Limb (tissue), 2 donors: ENCODE measurements around the gene IGF2BP2.
"Not testable (repeated sequence)": the region's sequence is repeated elsewhere in the genome, so short reads cannot be mapped to it uniquely, and the experiment has no call there.

Experiments used
- DNase-seq, 2 donors: peaks; one replicate each; pipeline ENCODE4 v3.0.0-alpha.2; 2016; ENCODE audit errors: extremely low spot score in 2 of 2

Gene IGF2BP2

DNA sequence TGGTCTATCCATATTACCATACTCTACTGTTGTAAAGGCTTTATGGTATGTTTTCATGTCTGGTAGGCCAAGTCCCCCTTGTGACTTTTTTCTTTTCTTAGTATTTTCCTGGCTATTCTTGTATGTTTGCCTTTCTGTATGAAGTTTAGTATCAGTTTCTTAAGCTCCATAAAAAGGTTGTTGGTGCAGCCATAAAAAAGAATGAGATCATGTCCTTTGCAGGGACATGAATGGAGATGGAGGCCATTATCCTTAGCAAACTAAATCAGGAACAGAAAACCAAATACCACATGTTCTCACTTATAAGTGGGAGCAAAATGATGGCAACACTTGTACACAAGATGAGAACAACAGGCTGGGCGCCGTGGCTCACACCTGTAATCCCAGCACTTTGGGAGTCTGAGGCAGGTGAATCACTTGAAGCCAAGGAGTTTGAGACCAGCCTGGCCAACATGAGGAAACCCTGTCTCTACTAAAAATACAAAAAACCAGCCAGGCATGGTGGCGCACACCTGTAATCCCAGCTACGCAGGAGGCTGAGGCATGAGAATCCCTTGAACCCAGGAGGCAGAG is 13.7 kb upstream of the IGF2BP2 start:
- not testable (repeated sequence) for DNase-seq

DNA sequence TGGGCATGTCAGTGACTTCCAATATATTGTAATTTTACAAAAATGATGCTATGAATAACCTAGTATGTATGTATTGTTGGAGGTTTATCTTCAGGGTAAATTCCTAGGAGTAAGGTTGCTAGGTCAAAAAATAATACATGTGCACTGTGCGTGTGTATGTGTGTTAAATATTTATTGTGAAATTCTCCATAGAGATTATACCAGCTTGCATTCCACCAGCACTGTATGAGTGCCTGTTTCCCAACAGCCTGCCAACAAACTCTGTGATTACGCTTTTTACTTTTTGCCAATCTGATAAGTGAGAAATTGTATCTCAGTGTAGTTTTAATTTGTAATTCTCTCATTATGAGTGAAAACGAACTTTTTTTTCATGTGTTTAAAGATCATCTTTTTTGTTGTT is 12.6 kb upstream of the IGF2BP2 start:
- no peak for DNase-seq

DNA sequence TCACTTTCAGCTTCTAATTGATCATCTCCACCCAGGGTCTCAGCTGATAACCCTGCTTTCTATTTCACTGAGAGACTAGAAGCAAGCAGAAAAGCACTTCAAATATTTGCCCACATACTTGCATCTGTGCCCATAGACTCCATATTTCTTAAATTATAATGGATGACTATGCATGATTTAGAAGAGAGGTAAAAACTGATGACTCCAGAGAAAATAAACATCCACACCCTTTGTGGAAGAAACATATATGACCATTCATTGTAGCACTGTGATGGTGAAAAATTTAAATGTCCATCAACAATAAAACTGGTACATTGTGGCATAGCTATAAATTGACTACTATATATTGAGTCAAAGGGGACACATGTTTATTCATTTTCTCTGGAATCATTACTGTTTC is 7.1 kb upstream of the IGF2BP2 start:
- DNase-seq = no peak

DNA sequence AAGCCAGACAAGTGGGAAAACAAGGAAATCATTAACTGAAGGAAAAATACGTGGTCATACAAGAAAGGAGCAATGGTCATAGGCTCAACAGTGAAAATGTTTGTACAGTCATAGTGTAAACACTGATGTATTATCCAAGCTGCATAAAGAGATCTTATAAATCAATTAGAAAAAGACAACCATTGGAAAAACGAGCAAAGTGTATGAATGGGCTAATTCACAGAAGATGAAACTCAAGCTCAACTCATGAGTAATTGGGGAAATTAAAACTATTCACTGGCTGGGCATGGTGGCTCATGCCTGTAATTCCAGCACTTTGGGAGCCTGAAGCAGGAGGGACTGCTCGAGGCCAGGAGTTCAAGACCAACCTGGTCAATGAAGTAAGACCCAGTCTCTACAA is 6.4 kb upstream of the IGF2BP2 start:
- no peak for DNase-seq

DNA sequence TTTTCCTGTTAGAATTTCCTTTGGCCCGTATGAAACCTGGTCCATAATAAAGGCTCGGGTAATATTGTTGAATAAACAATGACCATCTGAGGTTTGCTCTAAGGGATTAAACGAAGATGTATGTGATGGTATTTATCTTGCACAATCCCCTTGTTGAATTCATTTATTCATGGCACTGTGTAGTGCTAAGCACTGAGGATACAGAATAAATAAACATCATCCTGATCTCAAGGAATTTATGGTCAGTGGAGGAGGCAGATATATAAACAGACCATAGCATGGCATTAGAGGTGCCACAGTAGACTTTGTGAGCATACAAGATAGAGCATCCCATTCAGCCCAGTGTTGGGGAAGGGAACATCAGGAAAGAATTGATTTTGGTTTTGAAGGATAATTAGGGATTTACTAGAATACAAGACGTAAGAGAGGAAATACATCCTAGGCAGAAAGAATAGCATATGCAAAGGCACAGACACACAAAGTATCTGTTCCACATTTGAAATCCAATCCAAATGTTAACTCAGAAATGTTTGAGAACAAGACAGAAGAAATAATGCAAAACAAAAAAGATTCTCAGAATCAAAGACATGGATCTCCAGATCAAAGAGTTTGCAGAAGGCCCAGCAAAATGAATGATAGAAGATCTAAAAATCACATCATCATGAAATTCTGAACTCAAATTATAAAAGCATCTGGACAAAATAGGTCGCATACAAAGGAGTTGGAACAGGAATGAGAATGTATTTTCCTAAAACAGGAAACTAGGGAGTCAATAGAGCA is 5.4 kb upstream of the IGF2BP2 start:
- no peak for DNase-seq

DNA sequence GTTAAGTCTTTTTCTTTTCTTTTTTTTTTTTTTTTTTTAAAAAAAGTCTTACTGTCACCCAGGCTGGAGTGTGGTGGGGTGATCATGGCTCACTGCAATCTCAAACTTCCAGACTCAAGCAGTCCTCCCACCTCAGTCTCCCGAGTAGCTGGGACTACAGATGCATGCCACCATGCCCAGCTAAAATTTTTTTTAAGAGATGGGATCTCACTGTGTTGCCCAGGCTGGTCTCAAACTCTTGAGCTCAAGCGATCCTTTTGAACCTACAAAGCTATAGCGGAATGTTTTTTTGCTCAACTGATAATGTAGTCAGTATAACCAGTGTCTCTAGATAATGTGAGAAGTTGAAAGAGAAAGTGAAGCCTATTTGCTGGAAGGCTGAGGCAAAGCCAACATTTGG is 3.9 kb upstream of the IGF2BP2 start:
- no peak for DNase-seq

DNA sequence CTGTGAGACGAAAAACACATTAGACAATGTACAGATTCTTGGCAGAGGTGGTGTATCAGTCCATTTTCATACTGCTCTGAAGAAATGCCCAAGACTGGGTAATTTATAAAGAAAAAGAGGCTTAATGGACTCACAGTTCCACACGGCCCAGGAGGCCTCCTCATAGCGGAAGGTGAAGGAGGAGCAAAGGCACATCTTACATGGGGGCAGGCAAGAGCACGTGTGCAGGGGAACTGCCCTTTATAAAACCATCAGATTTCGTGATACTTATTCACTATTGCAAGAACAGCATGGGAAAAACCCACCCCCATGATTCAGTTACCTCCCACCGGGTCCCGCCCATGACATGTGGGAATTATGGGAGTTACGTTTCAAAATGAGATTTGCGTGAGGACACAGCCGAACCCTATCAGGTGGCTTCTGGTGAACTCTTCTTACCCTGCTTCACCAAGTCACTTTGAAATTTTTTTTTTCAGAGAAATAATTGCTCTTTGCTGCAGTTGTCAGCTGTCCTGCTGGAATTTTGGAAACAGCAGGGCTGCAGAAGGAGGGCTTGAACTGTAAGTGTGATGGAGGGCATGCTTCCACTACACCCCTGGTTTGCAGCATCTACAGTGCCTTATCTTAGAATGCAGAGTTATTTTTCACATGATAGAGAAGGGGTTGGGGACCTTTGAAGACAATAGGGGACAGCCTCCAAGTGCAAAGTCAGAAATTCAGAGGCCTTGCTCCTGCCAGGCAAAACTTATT is 2.9 kb upstream of the IGF2BP2 start:
- no peak for DNase-seq

DNA sequence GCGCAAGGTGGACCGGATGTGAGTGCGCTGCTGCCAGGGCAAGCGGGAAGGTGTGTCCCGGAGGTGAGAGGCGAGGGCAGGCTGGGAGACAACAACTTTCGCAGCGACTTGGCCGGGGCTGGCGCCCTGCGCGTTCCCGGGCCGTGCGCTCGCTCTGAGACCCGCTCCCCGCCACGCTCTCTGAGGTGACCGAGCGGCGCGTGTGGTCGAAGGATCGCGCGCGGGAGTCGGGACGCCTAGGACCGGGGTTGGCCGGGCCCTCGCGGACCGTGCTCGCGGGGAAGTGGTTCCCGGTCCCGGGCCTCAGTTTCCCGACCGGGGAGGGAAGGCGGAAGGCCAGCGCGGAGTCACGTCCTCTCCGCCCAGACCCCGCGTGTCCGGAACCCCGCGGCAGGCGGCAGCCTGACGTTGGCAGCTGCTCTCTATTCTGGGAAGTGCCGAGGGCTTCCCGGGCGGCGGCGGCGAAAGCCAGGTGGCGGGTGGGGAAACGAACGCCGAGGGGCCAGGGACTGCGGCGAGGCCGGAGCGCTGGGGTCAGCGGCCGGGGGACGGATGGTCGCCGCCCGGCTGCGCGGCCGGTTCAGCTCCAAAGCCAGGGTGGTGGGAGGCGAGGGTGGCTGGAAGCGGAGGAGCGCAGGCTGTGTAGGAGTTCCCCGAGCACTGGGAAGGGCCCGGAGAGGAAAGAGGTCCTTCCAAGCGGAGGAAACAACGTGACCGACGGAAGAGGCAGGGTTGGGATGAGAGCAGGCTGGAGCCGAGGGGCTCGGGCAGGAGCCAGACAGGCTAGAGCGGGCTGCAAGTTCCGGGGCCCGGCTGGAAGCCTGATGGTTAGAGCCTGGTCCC is 1.0 kb upstream of the IGF2BP2 start:
- peak; percentile 48 to 77 for DNase-seq

DNA sequence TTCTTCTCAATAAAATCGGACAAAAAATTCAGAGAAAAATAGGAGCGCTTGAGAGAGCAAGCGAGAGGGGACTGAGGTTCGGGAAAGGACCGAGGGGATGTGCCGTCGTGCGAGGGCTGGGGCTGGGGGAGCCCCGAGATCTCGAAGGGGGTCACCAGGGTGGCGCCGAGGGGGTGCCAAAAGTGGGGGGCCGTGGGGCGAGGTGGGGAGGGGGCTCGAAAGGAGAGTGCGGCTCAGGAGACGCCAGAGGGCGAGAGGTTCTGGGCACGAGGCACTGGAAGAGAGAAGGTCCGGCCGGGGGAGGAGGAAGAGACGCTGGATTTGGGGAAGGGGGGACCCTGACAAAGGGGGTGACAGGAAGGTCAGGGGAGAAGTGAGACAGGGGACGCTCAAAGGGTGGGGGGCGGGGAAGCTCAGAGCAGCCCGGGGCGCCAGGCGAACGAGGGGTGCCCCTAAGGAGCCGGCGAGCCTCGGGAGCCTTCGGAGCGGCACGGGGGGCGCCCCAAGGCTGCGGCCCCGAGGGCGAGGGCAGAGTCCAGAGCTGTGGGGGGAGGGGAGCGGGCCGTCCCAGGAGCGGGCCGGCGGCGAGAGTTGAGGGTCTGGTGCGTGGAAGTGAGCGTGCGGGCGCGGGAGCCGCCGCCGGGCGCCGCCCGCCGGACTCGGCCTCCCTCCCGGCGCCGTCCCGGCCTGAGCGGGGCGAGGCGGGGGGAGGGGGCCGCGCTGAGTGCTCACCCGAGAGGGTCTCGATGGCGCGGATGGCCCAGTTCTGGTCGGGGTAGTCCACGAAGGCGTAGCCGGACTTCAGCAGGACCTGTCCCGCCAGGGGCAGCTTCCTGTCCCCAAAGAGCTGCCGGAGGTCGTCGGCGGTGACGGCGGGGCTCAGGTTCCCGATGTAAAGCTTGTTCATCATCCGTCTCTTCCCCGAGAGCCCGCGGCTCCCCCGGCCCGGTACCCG is 514 bp downstream of the IGF2BP2 start:
- peak; percentile 35 to 77 for DNase-seq

DNA sequence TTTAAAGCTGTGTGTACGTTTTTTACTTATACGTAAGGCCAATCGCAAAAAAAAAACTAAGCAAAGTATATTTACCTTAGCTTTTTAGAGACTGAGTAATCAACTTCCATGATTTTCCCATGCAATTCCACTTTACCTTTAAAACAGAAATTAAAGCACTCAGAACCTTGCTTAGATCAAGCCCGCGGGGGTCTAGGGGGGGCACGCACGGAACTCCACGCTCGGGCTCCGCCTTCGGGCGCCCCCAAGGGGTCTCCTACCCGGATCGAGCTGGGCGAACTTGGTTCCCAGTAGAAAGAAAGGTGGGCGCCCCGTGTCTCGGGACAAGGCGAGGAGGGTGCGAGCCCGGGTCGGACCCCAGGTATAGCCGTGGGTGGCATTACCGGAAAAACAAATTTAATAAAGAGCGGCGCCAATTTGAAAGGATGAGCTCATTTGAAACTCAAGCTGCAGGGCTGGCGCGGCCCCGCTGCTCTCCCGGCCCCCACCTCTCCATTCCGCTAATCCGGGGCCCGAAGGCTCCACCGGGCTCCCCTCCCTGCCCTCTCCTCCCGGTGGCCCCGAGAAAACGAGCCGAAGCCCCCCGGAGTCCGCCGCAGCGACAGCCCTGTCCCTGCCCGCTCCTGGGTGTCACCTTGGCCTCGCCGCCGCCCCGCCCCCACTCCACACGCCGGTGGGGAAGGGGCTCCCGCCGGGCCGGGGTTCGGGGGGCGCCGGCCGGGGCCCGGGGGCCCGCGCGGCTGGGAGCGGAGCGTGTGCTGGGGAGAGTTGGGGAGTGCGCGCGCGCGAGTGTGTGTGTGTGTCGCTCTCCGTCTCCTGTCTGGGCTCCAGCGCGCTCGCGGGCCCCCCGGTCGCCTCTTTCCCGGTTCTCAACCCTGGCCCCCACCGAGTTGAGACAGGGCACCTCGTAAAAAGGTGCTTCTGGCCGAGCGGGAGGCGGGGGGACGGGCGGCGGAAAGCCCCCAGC is 1.5 kb downstream of the IGF2BP2 start:
- DNase-seq = peak in 1 of 2 donors; percentile 83

DNA sequence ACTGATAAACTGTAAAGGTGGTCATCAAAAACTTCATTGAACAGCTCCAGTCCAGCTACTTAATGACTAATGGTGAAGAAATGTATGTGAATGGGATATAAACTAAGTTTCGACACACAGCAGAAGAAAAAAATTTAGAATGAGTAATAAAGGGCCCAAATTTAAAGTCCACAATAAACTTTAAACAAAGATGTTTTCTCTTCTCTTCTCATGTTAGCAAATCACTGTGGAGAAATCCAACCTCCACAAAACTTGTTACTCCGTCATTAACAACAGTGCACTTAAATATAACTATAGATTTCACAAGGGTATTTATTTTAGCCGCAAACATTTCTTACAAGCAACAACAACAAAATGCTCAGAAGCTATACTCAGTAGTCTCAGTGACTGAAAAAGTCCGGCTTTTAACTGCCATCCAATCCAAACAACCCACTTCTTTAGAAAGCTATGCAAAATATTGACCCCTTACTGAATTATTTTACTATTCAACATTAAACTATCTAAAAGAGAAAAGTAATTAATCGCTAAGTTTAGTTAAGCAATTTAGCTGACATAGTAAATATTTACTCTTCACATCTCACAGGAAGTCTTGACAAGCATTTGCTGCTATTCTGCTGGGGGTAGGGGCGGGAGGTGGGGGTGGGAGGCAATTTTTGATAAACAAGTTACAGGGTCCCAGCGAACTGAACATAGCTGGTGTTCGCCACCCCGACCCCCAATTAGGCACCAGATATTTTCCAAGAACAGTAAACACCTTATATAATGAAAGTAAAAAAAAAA is 2.4 kb downstream of the IGF2BP2 start:
- no peak for DNase-seq

DNA sequence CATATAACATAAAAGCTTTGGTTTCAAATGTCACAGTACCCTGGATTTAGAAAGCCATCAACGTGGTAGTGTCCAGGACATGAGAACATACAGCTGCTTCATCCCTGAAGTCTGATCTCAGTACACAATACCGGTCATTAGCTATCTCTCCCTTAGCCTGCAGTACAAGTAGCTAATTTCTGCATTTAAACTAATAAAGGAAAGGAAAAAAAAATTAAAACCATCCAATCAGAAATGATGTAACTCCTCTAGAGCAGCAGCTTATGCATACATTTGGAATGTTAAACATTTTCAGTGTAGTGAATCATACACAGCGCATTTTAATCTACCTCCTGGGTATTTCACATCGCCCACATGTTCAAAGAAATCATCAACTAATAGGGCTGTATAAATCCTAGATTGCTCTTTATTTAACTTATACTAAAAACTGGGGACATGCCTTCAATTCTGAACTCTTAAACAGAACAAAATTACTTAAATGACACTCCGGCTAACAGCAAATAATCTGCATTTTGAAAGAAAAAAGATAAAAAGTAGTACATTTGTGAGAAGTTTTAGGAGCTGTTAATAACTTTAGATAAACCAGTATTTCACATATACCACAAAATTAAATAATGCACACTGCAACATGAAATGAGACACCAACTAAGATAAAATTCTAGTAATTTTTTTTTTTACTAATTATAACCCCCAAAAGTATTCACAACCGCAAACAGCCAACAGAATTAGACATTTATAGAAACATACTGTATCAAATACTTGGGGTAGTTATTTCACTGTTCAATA is 3.7 kb downstream of the IGF2BP2 start:
- DNase-seq = no peak

DNA sequence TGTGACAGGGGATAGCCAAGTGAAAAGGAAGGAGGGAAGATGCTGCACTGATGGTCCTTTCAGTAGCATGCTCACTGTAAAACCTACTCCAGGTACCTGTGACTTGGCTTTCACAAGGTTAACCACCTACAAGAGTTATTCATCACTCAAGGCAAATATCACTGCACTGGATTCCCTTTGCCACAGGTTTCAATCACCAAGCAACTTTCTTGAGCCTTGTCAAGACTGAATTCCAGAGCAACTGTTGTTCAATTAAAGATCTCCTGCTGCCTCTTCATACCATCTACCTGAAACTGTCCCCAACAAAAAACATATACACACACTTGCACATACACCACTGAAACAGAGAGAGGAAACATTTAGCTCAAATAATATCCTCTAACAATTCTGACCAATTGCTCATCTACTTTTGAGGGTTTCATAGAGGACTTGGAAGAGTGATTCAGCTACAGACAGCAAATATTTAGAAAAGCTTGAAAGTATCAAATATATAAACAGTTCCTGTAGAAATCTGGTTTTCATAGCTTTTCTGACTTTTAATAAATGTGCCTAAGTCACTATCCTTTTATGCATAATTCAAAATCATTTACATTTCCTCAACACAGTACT is 6.5 kb downstream of the IGF2BP2 start:
- no peak for DNase-seq

DNA sequence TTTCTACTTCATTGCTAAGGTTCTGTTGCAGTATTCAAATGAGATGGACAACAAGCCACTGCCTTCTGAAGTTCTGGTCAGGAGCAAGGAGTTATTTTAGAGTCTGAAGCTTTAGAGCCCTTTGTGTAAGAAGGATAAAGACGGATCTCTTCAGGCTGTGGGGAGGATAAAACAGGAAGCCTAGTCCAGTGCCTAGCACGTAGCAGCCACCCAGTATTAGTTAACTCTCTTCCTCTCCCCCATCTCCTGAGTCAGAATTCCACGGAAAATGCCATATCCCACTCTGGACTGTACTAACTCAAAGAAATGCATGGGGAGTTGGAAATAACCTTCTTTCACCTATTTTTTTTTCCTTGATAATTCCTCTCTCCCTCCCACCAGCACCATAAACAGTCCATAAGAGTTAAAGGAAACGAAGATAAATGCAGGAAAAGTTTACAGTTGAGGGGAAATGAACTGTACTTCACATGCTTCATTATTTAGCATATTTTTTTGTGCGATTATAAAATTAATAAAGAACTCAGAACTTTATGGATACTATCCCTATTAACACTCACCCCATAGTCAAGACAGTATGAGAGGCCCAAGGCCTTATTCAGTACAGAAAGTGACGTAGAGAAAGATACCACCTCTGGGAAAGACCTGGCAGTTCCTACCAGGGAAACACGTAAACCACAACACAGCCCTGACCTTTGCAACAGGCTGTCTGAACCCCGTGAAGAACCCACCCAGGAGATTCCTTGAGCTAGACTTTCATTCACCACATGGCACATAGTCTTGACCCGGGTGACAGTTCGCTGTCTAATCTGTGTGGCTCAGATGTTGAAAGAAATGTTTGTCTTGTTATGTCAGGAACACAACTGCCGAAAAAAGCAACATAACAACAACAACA is 9.2 kb downstream of the IGF2BP2 start:
- no peak for DNase-seq

DNA sequence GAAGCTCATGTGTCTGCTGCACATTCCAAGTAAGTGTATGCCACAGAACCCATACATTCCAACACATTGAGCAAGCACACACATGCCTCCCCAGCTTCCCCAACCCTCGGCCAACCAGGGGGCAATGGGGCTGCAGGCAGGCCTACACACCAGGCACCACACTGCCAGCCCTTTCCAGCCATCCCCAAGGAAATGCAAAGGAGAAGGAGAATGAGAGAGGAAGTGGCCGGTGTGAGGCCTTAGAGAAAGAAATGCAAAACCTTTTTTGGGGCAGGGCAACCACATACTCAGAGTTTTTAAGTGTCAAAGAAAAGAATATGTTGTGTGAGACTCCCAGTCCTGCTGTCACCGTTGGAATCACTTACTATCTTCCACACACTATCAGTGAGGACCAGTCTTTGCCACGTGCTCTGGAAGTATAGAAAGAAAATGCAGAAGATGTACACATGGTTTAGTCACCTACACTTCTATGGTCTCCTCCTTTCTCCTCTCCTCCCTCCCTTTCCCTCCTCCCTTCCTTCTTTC is 11.1 kb downstream of the IGF2BP2 start:
- no peak for DNase-seq

DNA sequence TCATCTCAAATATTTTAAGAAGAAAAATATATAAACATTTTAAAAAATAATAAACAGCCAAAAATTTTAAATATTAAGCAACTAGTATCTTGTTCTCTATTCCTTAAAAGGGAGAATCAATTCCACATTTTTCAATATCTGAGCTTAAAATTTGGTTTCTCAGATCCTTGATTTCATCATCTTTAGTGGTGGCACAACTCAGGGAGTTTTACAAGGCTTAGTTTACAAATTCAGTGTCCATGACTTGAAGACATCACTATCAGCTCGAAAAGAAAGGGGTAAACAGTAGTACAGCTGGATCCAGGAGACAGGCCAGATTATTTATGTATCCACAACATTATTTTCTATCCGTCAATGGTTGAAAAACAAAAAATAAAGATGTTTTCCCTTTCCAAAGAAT is 11.6 kb downstream of the IGF2BP2 start:
- DNase-seq = no peak
